GM12891 (cell line): ENCODE data around the gene HNF4A.

Source experiments
- PAX5 ChIP-seq: IDR thresholded peaks from 2 replicates; pipeline ENCODE4 v1.6.1; 2011; ENCODE audit warnings: low read length, moderate library complexity, mild to moderate bottlenecking; ENCODE audit not compliant: insufficient read depth, severe bottlenecking
- POLR2A ChIP-seq: IDR thresholded peaks from 2 replicates; pipeline ENCODE4 v1.6.1; 2011; ENCODE audit warnings: low read depth, low read length, control low read depth
- POLR2AphosphoS5 ChIP-seq: IDR thresholded peaks from 2 replicates; pipeline ENCODE4 v1.6.1; 2011; ENCODE audit warnings: low read depth, low read length, control low read depth
- SPI1 ChIP-seq: IDR thresholded peaks from 2 replicates; pipeline ENCODE4 v1.6.1; 2011; ENCODE audit warnings: low read depth, low read length, control low read depth
- TAF1 ChIP-seq: IDR thresholded peaks from 2 replicates; pipeline ENCODE4 v1.6.1; 2011; ENCODE audit warnings: low read depth, low read length, control low read depth

GRCh38 chr20:44405257-44405656, 49.8 kb downstream of the HNF4A start:
- TF ChIP-seq TAF1: no peak
- TF ChIP-seq POLR2A: no peak
- no peak for TF ChIP-seq POLR2AphosphoS5
- TF ChIP-seq SPI1: no peak
- no peak for TF ChIP-seq PAX5
